Adrenal gland (tissue), 5 donors: Measurements from ENCODE around the gene KLHL14.

ENCODE experiments used
- CTCF ChIP-seq, 6 experiments: fragments of 450-650 bp in 4 of 6; fragments of 200-600 bp in 2 of 6; sonication (generic) in 1 of 6; IDR thresholded peaks; 1 replicate in 5 of 6; 2 replicates in 1 of 6; pipeline versions ENCODE4 v1.5.1 to v1.8.0; 2016 to 2021; ENCODE audit warnings: antibody characterized with exemption in 6 of 6, mild to moderate bottlenecking in 2 of 6, moderate library complexity in 1 of 6
- POLR2A ChIP-seq, 2 donors: fragments of 450-650 bp; IDR thresholded peaks; one replicate each; pipeline ENCODE4 v1.6.1; 2017; ENCODE audit warnings: antibody characterized with exemption in 2 of 2, mild to moderate bottlenecking in 2 of 2, moderate library complexity in 1 of 2
- donor health status: DM: no; HTN: no; CAD: no.

GRCh38 chr18:32750328-32750727 is 22.5 kb downstream of the KLHL14 start:
- no peak for TF ChIP-seq CTCF (IDR thresholded peaks at IDR 0.05)
- TF ChIP-seq POLR2A (IDR thresholded peaks at IDR 0.05): no peak
